Ishikawa (cell line): Measurements from ENCODE around the gene CASK.

ENCODE experiments used
- CREB1 ChIP-seq: IDR thresholded peaks from 2 replicates; pipeline ENCODE4 v1.6.1; 2012; ENCODE audit warnings: low read depth
- EGR1 ChIP-seq: IDR thresholded peaks from 2 replicates; pipeline ENCODE4 v1.6.1; 2012
- EP300 ChIP-seq: IDR thresholded peaks from 2 replicates; pipeline ENCODE4 v1.6.1; 2012; ENCODE audit warnings: borderline replicate concordance
- TAF1 ChIP-seq: IDR thresholded peaks from 2 replicates; pipeline ENCODE4 v1.6.1; 2012; ENCODE audit warnings: low read depth, mild to moderate bottlenecking
- TF ChIP-seq, protein P1 (sequence below): IDR thresholded peaks from 2 replicates; pipeline ENCODE4 v1.6.1; 2012; ENCODE audit warnings: low read depth, mild to moderate bottlenecking
- TF ChIP-seq, protein P2 (sequence below): IDR thresholded peaks from 2 replicates; pipeline ENCODE4 v1.6.1; 2012

DNA sequence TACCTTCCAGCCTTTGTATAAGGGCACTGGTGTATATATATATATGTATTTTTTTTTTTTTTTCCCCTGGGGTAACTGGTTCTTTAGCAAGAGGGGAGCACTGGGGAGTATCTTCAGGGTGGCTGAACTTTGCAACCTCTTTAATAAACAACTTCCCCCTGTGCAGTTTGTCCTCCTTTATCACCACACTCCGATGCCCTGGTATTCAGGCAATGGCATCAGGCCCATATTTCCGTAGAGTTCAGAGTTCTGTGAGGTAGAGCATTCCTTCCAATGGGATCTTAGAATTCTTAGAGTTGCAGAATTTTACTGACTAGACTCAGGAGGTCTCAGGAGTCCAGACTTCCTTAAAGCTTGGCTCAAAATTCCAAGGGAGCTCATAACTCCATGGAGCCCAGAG, 451.6 kb downstream of the CASK start:
- TF ChIP-seq EP300: no peak
- TF ChIP-seq, protein P1, sequence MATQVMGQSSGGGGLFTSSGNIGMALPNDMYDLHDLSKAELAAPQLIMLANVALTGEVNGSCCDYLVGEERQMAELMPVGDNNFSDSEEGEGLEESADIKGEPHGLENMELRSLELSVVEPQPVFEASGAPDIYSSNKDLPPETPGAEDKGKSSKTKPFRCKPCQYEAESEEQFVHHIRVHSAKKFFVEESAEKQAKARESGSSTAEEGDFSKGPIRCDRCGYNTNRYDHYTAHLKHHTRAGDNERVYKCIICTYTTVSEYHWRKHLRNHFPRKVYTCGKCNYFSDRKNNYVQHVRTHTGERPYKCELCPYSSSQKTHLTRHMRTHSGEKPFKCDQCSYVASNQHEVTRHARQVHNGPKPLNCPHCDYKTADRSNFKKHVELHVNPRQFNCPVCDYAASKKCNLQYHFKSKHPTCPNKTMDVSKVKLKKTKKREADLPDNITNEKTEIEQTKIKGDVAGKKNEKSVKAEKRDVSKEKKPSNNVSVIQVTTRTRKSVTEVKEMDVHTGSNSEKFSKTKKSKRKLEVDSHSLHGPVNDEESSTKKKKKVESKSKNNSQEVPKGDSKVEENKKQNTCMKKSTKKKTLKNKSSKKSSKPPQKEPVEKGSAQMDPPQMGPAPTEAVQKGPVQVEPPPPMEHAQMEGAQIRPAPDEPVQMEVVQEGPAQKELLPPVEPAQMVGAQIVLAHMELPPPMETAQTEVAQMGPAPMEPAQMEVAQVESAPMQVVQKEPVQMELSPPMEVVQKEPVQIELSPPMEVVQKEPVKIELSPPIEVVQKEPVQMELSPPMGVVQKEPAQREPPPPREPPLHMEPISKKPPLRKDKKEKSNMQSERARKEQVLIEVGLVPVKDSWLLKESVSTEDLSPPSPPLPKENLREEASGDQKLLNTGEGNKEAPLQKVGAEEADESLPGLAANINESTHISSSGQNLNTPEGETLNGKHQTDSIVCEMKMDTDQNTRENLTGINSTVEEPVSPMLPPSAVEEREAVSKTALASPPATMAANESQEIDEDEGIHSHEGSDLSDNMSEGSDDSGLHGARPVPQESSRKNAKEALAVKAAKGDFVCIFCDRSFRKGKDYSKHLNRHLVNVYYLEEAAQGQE: no peak
- no peak for TF ChIP-seq EGR1
- TF ChIP-seq CREB1: no peak
- no peak for TF ChIP-seq TAF1
- TF ChIP-seq, protein P2, sequence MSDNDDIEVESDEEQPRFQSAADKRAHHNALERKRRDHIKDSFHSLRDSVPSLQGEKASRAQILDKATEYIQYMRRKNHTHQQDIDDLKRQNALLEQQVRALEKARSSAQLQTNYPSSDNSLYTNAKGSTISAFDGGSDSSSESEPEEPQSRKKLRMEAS: no peak
